B cell (primary cell): ENCODE data around the gene LIG3.
"Not testable (repeated sequence)": the region's sequence is repeated elsewhere in the genome, so short reads cannot be mapped to it uniquely, and the experiment has no call there.

Source experiments
- CTCF ChIP-seq: fragments of 200-600 bp; IDR thresholded peaks from one replicate; pipeline ENCODE4 v1.8.0; 2022; ENCODE audit warnings: antibody characterized with exemption, mild to moderate bottlenecking
- EZH2 ChIP-seq: IDR thresholded peaks from 2 replicates; pipeline ENCODE4 v1.6.1; 2012; ENCODE audit warnings: borderline replicate concordance, low read depth, mild to moderate bottlenecking, moderate library complexity, low read length; ENCODE audit not compliant: insufficient read depth, poor library complexity, severe bottlenecking

GRCh38 chr17:35028097-35028496 lies 47.8 kb downstream of the LIG3 start:
- not testable (repeated sequence) for TF ChIP-seq CTCF, EZH2
